D341Med (cell line): ENCODE results near the gene METTL14.
"Not testable (repeated sequence)": the region's sequence is repeated elsewhere in the genome, so short reads cannot be mapped to it uniquely, and the experiment has no call there.

Experiments
- DNase-seq: peaks from one replicate; pipeline ENCODE4 v3.0.0; 2012; ENCODE audit warnings: low spot score

The METTL14 gene

GRCh38 chr4:118684873-118685811 lies at the start of gene METTL14:
TSS of gene METTL14 (plus strand) at chr4:118685392. CDS start at chr4:118685535, 143 bp downstream.
- DNase-seq: peak; percentile 91

GRCh38 chr4:118636126-118636525 lies 49.1 kb upstream of the METTL14 start:
- not testable (repeated sequence) for DNase-seq

- DNase-seq: not testable (repeated sequence)
These were observed 20.5 kb upstream of the METTL14 start for GRCh38 chr4:118664665-118665064.

GRCh38 chr4:118669220-118669619 lies 16.0 kb upstream of the METTL14 start:
- DNase-seq: not testable (repeated sequence)

GRCh38 chr4:118670968-118671367 lies 14.2 kb upstream of the METTL14 start:
- DNase-seq: not testable (repeated sequence)

GRCh38 chr4:118676128-118676527 lies 9.1 kb upstream of the METTL14 start:
- DNase-seq: no peak

- no peak for DNase-seq
These were observed 4.4 kb upstream of the METTL14 start for GRCh38 chr4:118680808-118681207.

- peak; percentile 48 for DNase-seq
These were observed 2.3 kb upstream of the METTL14 start for GRCh38 chr4:118682928-118683327.

GRCh38 chr4:118683513-118683912 lies 1.7 kb upstream of the METTL14 start:
- DNase-seq: peak; percentile 53

- no peak for DNase-seq
These were observed 17.9 kb downstream of the METTL14 start for GRCh38 chr4:118703118-118703517.

GRCh38 chr4:118711052-118711451 lies 25.9 kb downstream of the METTL14 start:
- DNase-seq: no peak

GRCh38 chr4:118712872-118713271 lies 27.7 kb downstream of the METTL14 start:
- no peak for DNase-seq

- no peak for DNase-seq
These were observed 29.5 kb downstream of the METTL14 start for GRCh38 chr4:118714682-118715081.

- peak; percentile 26 for DNase-seq
These were observed 31.1 kb downstream of the METTL14 start for GRCh38 chr4:118716304-118716703.

GRCh38 chr4:118718511-118719170 lies 33.4 kb downstream of the METTL14 start:
- no peak for DNase-seq

- no peak for DNase-seq
These were observed 36.6 kb downstream of the METTL14 start for GRCh38 chr4:118721752-118722151.

- DNase-seq: no peak
These were observed 38.2 kb downstream of the METTL14 start for GRCh38 chr4:118723369-118723768.

GRCh38 chr4:118727360-118727759 lies 42.2 kb downstream of the METTL14 start:
- no peak for DNase-seq

- no peak for DNase-seq
These were observed 44.4 kb downstream of the METTL14 start for GRCh38 chr4:118729287-118730286.

GRCh38 chr4:118730683-118731082 lies 45.5 kb downstream of the METTL14 start:
- DNase-seq: no peak

- no peak for DNase-seq
These were observed 47.6 kb downstream of the METTL14 start for GRCh38 chr4:118732591-118733330.
